Erythroblast (primary cell): Measurements from ENCODE around the gene KLK5.

Experiments
- GATA1 ChIP-seq: IDR thresholded peaks from 2 replicates; pipeline ENCODE4 v1.6.1; 2011; ENCODE audit warnings: low read depth, mild to moderate bottlenecking, control low read depth, low read length, moderate library complexity
- POLR2A ChIP-seq: IDR thresholded peaks from 2 replicates; pipeline ENCODE4 v1.6.1; 2011; ENCODE audit warnings: mild to moderate bottlenecking, low read length

DNA sequence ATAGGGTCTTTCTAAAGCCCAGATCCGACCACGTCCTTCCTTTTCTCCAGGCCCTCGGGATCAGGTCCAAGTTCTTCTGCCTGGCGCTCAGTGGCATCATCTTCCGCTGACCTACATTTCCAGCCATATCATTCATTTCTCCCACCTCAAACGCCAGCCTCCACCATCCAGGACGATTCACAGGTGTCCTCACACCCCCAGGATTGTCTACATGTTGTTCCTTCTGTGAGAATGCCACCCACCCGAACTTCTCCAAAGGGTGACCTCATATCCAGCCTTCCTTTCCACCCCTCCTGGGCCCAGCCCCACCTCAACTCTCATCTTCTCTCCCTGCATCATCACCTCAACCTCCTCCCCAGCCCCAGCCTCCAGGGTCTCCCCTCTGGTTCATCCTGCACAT, 4.7 kb upstream of the KLK5 start:
- TF ChIP-seq POLR2A (no peak), GATA1 (no peak)
